ENCODE measurements around the gene CTU1.

DNA sequence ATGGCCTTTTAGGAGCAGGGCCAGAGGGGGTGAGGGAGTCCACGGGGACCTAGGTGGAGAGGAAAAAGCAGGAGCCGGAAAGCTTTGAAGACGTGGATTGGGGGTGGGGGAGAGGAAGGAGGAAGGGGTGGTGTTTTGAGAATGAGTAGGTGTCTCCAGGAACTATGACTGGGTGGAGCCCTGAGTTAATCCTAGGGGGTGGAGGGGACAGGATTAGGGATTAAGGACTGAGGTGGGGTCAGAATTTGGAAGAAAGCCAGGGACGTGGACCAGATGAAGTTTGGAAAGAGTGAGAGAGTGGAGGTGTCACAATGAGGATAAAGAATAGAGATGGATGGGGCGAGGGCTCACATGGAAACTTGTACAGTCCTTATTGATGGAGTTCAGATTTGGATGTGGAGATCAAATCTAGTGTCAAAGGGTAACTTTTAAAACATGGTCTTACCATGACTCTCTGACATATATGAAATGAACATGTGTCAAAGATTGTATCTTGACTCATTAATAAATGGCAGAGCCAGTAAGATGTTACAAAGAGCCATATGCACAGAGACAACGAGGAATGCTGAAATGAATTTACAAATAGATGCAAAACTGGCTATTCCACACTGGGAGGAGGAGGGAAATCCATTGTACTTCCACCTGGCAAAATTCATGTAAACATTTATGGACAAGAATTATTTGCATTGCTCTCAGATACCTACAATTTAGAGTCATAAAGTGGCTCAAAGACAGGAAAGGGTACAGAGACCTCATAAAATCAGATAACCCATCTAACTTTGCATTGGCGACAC is 41.6 kb downstream of the CTU1 start:
- TF ChIP-seq, protein P1, sequence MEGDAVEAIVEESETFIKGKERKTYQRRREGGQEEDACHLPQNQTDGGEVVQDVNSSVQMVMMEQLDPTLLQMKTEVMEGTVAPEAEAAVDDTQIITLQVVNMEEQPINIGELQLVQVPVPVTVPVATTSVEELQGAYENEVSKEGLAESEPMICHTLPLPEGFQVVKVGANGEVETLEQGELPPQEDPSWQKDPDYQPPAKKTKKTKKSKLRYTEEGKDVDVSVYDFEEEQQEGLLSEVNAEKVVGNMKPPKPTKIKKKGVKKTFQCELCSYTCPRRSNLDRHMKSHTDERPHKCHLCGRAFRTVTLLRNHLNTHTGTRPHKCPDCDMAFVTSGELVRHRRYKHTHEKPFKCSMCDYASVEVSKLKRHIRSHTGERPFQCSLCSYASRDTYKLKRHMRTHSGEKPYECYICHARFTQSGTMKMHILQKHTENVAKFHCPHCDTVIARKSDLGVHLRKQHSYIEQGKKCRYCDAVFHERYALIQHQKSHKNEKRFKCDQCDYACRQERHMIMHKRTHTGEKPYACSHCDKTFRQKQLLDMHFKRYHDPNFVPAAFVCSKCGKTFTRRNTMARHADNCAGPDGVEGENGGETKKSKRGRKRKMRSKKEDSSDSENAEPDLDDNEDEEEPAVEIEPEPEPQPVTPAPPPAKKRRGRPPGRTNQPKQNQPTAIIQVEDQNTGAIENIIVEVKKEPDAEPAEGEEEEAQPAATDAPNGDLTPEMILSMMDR (IDR thresholded peaks at IDR 0.05), result no peak
- TF ChIP-seq POLR2A (IDR thresholded peaks at IDR 0.05) (no peak), POLR2AphosphoS5 (IDR thresholded peaks at IDR 0.05) (no peak)

Measured in sigmoid colon (tissue), 4 donors.